Esophagus muscularis mucosa (tissue), 4 donors: ENCODE measurements around the gene AFG1L. TPM values are rescaled to one million over a fixed set of nuclear protein-coding genes. Genes with fewer than 3 reads are reported as not detected.

Experiments
- DNase-seq: peaks from one replicate; pipeline ENCODE4 v3.0.0-alpha.2; 2017; ENCODE audit errors: extremely low spot score
- H3K27ac ChIP-seq, 4 donors: fragments of 200-600 bp; sonication (generic); replicated peaks in 1 of 4; 1 replicate in 3 of 4; 2 replicates in 1 of 4; pipeline ENCODE4 v1.5.1; 2016 to 2019; ENCODE audit warnings: mild to moderate bottlenecking in 1 of 4
- H3K27me3 ChIP-seq, 4 donors: fragments of 200-600 bp; sonication (generic); one replicate each; pipeline versions ENCODE4 v1.5.1 to v1.6.0; 2016 to 2019
- H3K36me3 ChIP-seq, 4 donors: fragments of 200-600 bp; sonication (generic); one replicate each; pipeline ENCODE4 v1.5.1; 2016 to 2019
- H3K4me1 ChIP-seq, 4 donors: fragments of 200-600 bp; sonication (generic); one replicate each; pipeline ENCODE4 v1.5.1; 2016 to 2019
- H3K4me3 ChIP-seq, 4 donors: fragments of 200-600 bp; sonication (generic); 1 replicate in 2 of 4; 2 replicates in 2 of 4; pipeline ENCODE4 v1.5.1; 2016 to 2019; ENCODE audit warnings: mild to moderate bottlenecking in 4 of 4, moderate library complexity in 1 of 4
- H3K9me3 ChIP-seq, 4 donors: fragments of 200-600 bp; sonication (generic); 1 replicate in 3 of 4; 2 replicates in 1 of 4; pipeline ENCODE4 v1.5.1; 2016 to 2019
- EP300 ChIP-seq: sonication (generic); formaldehyde crosslinking; IDR thresholded peaks from one replicate; pipeline ENCODE4 v1.6.1; 2017; ENCODE audit warnings: antibody characterized with exemption
- POLR2A ChIP-seq: fragments of 450-650 bp; IDR thresholded peaks from one replicate; pipeline ENCODE4 v1.6.1; 2017; ENCODE audit warnings: antibody characterized with exemption, moderate library complexity, mild to moderate bottlenecking, low read depth
- POLR2AphosphoS5 ChIP-seq, 2 donors: sonication (generic); formaldehyde crosslinking; IDR thresholded peaks; one replicate each; pipeline ENCODE4 v1.6.1; 2017; ENCODE audit warnings: antibody characterized with exemption in 2 of 2
- WGBS: methylation state at CpG from one replicate; pipeline ENCODE4 v1.1.5; 2018; 5-methylcytosine and 5-hydroxymethylcytosine counted together
- intact Hi-C: fragments of 100-400 bp; cut with DNase I; formaldehyde crosslinking; loops from one replicate; pipeline ENCODE4 v1.15.1; 2023
- total RNA-seq, 4 donors: library from RNA; depleted of rRNA; stranded (reverse); fragments of >200 nt; gene quantifications; one replicate each; pipeline versions ENCODE4 v1.1.0 to v1.2.1, GENCODE V29; 2016
- TF ChIP-seq, protein P1 (sequence below), 3 experiments: fragments of 200-600 bp in 2 of 3; fragments of 450-650 bp in 1 of 3; sonication (generic) in 2 of 3; IDR thresholded peaks; one replicate each; pipeline ENCODE4 v1.5.1; 2017 to 2019; ENCODE audit warnings: antibody characterized with exemption in 3 of 3, mild to moderate bottlenecking in 2 of 3, moderate library complexity in 1 of 3

Gene AFG1L
- total RNA-seq, 4 donors from 2014 or later, result 1.5 to 5.4 (median 3.3) TPM

DNA sequence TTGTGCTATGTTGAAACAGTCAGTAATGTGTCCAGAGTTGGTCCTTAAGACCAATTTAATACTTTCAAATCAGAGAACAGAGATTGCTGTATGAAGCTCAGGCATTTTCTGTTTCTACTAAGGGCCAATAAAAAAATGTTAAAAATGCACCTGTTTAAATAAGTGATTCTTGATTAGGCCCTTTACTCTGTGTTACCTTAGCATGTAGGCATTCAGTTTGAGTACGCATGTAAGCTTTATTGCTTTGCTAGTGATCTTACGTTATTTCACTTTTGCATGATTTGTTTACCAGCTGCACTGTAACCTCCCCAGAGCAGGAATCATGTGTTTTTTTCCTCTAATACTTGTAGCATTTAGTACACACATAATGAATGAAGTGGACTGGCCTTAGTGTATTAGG is 61.0 kb downstream of the AFG1L start:
- Histone ChIP-seq H3K27ac (no peak overlapping the region), H3K4me1 (no peaks in the 10 kb centered on the region), H3K9me3 (no peaks in the 10 kb centered on the region), H3K4me3 (no peak overlapping the region), H3K36me3 (peaks cover 0 to 31% (median 11%) of the 10 kb centered on the region in 4 donors), H3K27me3 (no peaks in the 10 kb centered on the region)
- intact Hi-C loops, result no loop called here
- 67% methylated on average over 2 of the region's 2 CpGs for WGBS
- TF ChIP-seq POLR2AphosphoS5 (IDR thresholded peaks at IDR 0.05) (no peak), EP300 (no peak), POLR2A (no peak)
- TF ChIP-seq, protein P1, sequence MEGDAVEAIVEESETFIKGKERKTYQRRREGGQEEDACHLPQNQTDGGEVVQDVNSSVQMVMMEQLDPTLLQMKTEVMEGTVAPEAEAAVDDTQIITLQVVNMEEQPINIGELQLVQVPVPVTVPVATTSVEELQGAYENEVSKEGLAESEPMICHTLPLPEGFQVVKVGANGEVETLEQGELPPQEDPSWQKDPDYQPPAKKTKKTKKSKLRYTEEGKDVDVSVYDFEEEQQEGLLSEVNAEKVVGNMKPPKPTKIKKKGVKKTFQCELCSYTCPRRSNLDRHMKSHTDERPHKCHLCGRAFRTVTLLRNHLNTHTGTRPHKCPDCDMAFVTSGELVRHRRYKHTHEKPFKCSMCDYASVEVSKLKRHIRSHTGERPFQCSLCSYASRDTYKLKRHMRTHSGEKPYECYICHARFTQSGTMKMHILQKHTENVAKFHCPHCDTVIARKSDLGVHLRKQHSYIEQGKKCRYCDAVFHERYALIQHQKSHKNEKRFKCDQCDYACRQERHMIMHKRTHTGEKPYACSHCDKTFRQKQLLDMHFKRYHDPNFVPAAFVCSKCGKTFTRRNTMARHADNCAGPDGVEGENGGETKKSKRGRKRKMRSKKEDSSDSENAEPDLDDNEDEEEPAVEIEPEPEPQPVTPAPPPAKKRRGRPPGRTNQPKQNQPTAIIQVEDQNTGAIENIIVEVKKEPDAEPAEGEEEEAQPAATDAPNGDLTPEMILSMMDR (IDR thresholded peaks at IDR 0.05), result no peak
- DNase-seq, result no peak

DNA sequence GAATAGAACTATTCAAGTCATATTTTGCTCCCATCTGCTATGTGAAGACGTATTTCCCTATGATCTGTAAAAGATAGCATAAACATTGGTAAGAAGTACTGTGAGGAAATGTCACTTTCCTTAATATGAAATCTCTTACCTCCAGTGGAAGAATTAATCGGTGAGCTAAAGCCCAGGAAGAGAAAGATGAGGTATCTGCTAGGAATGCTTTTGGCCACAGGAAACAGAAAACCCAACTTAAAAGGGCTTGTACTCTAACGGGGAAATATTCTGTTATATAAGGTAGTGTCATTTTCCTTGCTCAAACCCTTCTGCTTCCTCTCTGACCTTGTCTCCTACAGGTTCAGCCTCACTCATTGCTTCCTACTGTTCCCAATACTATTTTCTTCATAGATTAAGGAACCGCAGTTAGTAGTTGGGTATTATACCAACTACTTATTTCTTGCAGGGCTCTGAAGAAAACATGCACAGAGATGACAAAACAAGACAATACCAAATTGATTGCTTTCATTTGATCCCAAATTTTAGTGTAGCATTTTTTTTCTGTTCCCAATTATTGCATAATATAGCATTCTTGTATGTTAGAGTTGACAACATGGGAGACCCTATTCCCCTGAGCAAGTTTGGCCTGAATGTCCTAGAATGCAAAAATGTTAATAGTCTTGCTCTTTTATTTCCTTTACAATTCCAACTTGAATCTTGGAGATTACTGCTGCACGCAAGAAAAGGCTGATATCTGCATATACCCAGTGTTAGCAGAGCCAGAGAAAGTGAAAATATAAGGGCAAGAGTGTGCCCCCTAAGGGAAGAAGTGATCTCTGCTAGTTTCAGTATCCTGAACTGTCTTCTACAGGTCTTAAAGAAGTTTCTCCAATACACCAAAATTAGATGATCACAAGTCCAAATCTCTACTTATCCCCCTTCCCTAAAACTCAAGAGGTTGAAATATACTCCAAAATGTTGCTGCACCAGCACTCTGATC is 65.3 kb downstream of the AFG1L start:
- H3K27me3 ChIP-seq, result no peaks in the 10 kb centered on the region
- 88% methylated on average over 5 of the region's 5 CpGs for WGBS
- intact Hi-C loops, result no loop called here
- no peak for DNase-seq
- no peak overlapping the region for H3K27ac ChIP-seq
- TF ChIP-seq POLR2AphosphoS5 (IDR thresholded peaks at IDR 0.05) (no peak), POLR2A (no peak), EP300 (no peak)
- TF ChIP-seq, protein P1 (IDR thresholded peaks at IDR 0.05), result no peak
- H3K36me3 ChIP-seq, result peaks cover 0 to 33% (median 11%) of the 10 kb centered on the region in 4 donors
- H3K4me1 ChIP-seq, result no peaks in the 10 kb centered on the region
- H3K4me3 ChIP-seq, result no peak overlapping the region
- H3K9me3 ChIP-seq, result no peaks in the 10 kb centered on the region

- TF ChIP-seq, protein P1 (IDR thresholded peaks at IDR 0.05), result no peak
- TF ChIP-seq POLR2AphosphoS5 (IDR thresholded peaks at IDR 0.05) (no peak), EP300 (no peak), POLR2A (no peak)
- H3K4me3 ChIP-seq, result no peak overlapping the region
- H3K36me3 ChIP-seq, result peaks cover 0 to 33% (median 11%) of the 10 kb centered on the region in 4 donors
- WGBS, result 100% methylated on average over 2 of the region's 2 CpGs
- intact Hi-C loops, result no loop called here
- no peaks in the 10 kb centered on the region for H3K4me1 ChIP-seq
- H3K27ac ChIP-seq, result no peak overlapping the region
- no peaks in the 10 kb centered on the region for H3K9me3 ChIP-seq
- DNase-seq, result no peak
- H3K27me3 ChIP-seq, result no peaks in the 10 kb centered on the region
Measured at GRCh38 chr6:108360919-108361311, 66.1 kb downstream of the AFG1L start.

DNA sequence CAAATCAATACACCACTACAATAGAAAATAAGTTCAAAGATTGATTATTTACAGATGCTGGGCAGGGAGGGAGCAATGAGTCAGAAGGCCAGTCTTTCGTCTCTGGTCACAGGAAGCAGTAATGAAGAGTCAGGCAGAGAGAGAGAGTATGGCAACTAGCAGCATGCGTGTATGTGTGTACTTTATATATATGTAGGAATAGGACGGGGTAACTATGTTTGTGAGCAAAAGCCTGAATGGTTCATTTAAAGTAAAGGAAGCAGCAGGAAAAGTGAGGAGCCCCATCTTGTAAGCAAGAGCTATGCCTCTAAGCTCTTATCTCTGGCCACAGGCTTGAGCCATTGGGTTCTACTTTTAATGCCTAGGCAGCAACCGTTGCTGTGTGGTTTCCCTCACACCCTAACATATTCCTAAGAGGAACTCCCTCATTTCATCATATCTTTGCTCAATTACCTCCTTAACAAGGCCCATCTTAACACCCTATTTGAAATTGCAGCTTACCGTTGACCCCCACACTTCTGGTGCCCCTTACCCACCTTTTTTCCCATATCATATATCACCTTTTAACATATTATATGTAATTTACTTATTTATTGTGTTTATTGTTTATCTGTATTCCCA is 66.6 kb downstream of the AFG1L start:
- intact Hi-C loops, result no loop called here
- H3K27ac ChIP-seq, result no peak overlapping the region
- H3K4me3 ChIP-seq, result no peak overlapping the region
- H3K27me3 ChIP-seq, result no peaks in the 10 kb centered on the region
- no peaks in the 10 kb centered on the region for H3K4me1 ChIP-seq
- WGBS, result 83% methylated on average over 5 of the region's 5 CpGs
- DNase-seq, result no peak
- TF ChIP-seq, protein P1 (IDR thresholded peaks at IDR 0.05), result no peak
- no peak for TF ChIP-seq EP300
- no peak for TF ChIP-seq POLR2A
- TF ChIP-seq POLR2AphosphoS5 (IDR thresholded peaks at IDR 0.05), result no peak
- peaks cover 0 to 33% (median 11%) of the 10 kb centered on the region in 4 donors for H3K36me3 ChIP-seq
- no peaks in the 10 kb centered on the region for H3K9me3 ChIP-seq
